HG02852 (cell line): ENCODE measurements around the gene CCDC9B.

ENCODE experiments used
- ATAC-seq: cut with Tn5 transposase; IDR thresholded peaks from one replicate; pipeline ENCODE4 v1.9.1; 2021; ENCODE audit warnings: mild to moderate bottlenecking, moderate library complexity; ENCODE audit not compliant: unreplicated experiment

CCDC9B gene

GRCh38 chr15:40331637-40332036 is 9.1 kb downstream of the CCDC9B start:
- no peak for ATAC-seq

DNA sequence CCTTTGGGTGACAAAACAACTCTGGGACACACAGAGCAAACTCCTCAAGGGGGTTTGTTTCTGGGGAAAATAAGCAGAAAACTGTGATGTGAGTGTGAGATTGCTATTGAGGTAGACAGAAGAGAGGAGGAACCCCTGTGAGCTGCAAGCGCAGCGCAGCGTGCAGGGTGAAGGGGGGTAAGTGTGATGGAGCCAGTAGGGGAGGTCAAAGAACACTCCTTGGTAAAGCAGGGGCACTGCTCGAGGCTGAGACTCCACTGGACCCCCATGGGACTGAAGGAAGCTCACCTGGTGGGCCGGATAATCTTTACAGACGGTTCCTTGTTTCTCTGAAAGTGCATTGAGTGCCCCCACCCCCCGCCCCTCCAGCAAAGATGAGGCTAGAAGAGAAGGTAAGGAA is 9.7 kb downstream of the CCDC9B start:
- no peak for ATAC-seq

DNA sequence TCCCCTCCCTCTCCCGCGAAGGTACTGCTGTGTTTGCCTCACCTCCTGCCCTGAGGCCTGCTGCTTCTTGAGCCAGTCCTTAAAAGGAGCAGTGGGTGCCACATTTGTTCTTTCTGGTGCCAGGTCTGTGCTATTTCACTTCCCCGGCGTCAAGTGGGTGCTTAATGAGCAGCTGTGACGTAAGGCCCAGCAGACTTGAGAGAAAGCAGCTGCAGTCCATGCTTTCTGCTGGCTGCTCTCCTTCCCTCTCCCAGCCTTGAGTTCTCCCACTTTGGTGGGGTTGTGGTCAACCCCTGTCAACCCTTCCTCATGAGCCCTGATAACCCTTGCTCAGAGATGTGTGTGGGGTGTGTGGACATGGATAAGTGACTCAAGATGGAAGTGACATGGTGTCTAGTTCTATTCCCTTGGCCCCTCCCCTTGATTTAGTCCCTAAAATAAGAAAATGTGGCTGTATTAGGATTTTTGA is 10.3 kb downstream of the CCDC9B start:
- ATAC-seq: no peak

GRCh38 chr15:40329804-40330203 is 10.9 kb downstream of the CCDC9B start:
- ATAC-seq: no peak

DNA sequence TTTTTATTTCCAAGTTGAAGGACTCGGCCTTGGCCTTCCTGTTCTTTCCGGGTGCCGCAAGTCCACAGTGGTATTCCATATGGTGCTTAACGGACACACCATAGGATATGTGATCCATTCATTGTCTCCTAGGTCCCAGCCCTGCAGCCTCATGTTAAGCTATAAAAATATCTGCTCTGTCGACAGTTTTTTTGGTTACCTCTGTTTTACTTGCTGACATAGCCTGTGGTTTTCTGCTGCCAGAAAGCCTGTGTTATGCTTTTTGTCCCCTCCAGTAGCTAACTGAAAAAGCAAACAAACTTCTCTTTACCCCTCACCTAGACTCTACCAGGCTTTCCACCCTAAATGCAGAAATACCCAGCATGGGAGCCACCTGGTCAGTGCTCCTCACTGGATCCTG is 12.0 kb downstream of the CCDC9B start:
- no peak for ATAC-seq

DNA sequence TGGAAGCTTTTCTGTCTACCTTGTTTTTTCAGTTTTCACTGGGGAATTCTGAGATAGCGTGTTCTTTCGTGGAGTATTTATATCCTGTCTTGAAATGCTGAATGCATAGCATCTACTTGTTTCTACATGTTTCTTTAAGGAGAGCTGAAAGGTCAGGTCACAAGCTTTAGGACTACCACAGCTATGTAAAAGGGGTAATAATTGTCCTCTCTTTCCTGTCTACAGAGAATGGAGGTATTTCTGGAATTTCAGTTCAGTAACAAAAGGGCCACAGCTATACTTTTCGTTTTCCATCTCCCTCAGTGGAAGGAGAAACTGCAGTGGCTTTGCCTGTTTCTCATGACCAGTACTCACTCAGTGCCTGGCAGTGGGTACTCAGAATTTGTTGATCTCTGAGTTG is 12.6 kb downstream of the CCDC9B start:
- ATAC-seq: no peak

- ATAC-seq: no peak
Observed at GRCh38 chr15:40327457-40327856, 13.3 kb downstream of the CCDC9B start.

- no peak for ATAC-seq
Observed at GRCh38 chr15:40325700-40326099, 15.0 kb downstream of the CCDC9B start.

GRCh38 chr15:40325188-40325587 is 15.6 kb downstream of the CCDC9B start:
- no peak for ATAC-seq

- ATAC-seq: peak; percentile 17
Observed at GRCh38 chr15:40323953-40324937, 16.5 kb downstream of the CCDC9B start.

DNA sequence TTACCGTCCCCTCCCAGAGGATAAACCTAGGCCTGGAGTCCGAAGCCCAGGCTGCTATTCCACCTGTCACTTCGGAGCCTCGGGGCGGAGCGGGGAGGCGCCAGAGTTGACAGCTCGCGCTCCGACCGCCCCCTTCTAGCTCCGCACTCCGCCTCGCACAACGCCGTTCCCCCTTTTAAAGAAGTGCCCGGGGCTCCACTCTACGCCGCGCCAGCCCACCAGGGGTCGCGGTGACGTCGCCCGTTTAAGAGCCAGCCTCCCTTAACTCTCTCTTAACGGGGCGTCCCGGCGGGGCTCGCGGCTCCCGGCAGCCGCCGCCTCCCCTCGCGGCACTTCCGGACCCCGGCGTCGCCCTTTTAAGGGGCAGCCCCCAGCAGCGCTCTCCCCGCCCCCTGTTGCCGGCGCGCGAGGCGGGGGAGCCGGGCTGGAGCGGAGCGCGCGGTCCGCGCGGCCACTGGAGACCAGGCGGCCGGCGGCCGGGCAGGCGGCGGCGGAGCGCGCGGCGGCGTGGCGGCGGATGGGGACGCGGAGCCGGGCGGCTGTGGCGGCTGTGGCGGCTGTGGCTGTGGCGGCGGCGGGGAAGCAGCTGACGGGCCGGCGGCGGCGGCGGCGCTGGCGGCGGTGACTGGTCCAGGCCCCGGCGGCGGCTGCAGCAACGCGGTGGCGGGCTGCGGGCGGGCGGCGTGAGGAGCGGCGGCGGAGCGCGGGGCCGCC is 17.3 kb downstream of the CCDC9B start, which contains the start of gene INAFM2:
Gene INAFM2 (plus strand): TSS at position 454 of the 714 bp plus-strand sequence. CDS start 364 bp downstream, outside the sequence.
- peak; percentile 87 for ATAC-seq

GRCh38 chr15:40322531-40323238 is 18.1 kb downstream of the CCDC9B start:
- no peak for ATAC-seq

DNA sequence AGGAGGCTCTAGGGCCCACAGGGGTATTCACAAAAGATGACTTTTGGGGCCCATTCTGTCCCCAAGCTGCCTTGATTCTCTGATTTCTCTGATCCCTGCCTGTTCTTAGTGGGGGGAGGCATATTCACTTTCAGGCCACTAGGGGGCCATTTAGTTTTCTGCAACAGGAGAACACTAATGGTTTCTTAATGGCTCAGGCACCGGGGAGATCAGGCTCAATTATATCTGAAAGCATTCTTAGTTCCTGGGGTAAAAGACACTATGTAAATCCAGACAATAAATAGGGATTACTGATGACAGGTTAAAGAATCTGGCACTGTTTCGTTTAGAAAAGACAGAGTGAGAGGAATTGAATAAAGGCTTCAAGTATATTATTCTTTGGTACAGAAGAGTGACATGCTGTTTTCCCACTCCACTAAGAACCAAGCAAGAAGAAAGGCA is 19.8 kb downstream of the CCDC9B start:
- no peak for ATAC-seq

GRCh38 chr15:40320409-40320808 is 20.3 kb downstream of the CCDC9B start:
- no peak for ATAC-seq

DNA sequence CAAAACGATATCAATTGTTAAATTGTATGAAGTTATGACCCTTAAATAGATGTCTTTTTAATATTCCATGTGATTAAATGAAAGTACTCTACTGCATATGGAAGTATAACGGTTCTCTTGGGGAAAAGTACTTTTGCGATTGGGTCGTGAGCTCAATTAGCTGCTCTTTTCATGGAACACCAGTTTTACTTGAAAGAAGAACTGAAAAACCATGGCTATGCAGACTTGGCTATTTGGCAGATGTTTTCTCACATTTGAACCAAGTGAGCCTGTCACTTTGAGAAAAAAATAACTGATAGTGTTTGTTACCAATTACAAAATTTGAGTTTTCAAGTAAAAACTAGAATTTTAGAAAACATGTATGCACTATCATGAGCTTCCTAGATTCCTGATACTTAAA is 23.2 kb downstream of the CCDC9B start:
- no peak for ATAC-seq

DNA sequence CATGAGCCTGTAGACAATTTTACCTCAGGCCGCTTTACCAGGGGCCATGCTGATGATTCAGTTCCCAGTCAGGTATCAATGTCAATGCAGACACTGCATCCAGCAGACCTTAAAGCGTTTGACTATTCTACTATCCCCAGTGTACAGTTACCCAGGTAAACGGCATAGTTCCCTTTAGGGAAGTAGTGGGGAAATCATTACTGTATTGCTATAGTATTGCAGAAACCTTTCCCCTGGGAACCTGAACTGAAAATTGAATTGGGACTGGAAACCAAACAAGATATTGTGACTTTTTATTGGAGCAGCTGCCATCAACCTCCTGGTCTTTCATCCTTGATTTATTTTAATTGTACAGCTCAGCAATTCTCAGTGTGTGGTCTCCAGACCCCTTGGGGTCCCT is 23.8 kb downstream of the CCDC9B start:
- ATAC-seq: no peak

DNA sequence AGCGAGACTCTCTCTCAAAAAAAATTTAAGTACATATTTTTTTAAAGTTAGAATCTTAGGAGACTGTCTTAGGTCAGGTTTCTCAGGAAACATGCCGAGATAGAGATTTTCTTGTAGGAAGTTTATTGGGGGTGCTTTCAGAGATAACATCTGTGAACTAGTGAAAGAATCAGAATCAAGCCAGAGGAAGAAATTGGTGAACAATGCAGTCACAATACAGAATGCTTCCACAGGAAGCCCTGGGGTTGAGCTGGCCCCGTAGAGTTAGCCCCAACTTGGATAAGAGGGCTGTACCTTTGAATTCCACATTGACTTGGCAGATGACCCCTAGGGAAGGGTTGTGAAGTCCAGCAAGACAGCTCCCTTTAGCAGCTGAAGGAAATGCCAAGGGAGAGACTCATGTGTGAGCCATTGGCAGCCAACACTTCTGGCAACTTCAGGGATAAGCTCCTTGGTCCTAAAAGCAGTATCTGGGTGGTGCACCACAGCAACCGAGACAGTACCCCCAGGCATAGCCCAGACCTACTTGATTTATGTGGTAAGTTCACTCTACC is 25.9 kb downstream of the CCDC9B start:
- ATAC-seq: no peak

DNA sequence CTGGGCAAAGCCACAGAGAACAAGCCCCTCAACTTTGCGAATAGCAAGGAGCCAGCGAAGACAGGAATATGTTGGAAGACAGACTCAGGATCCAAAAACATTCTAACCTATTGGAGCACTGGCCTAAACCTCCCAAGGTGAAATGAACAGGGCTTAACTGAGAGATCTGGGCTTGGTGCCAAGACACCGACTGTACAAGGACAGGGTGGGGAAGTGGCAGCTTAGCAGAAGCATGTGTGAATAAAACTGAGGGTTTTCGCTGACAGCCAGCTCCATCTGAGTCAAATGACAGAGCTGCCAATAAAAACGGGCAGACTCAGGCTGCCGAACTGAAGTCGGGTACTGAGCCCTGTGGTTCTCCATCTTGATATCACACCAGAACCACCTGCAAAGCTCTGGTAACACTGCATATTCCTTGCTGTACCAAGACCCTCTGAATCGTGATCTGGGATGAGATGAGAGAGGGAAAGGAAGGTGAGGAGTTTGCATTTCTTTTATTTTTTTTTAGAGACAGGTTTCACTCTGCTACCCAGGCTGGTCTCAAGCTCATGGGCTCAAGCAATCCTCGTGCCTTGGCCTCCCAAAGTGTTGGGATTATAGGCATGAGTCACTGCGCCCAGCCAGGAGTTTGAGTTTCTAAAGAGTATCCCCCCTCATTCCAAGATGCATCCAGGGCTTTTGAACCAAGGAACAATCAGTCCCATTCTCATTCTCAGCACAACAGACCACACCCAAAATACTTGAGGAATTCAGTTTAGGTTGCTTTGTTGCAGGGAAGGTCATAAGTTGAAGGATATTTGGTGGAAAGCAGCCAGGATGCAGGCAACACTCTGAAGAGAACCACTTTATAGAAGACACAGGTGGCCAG is 27.0 kb downstream of the CCDC9B start:
- ATAC-seq: no peak

DNA sequence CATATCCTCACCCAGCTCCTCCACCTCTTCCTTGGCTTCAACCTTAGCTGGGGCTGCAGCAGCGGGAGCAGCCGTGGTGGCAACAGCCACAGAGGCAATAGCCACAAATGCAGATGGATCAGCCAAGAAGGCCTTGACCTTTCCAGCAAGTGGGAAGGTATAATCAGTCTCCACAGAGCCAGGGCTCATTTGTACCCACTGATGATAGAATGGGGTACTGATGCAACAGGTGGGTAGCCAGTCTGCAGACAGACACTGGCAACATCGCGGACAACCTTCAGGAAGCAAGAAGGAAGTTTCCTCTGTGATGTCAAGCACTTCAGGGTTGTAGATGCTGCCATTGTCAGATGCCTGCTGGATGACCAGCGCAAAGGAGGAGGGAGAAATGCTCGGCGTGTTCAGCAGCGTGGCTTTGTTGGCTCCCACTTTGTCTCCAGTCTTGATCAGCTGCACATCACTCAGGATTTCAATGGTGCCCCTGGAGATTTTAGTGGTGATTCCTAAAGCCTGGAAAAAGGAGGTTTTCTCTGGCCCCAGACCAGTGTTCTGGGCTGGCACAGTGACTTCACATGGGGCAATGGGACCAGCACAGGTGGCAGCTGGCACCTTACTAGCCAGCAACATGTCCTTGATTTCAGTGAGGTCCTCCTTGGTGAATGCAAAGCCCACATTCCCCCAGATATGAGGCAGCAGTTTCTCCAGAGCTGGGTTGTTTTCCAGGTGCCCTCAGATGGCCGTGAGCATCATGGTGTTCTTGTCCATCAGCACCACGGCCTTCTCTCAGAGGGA is 28.2 kb downstream of the CCDC9B start:
- no peak for ATAC-seq
